GM19035 (cell line): ENCODE data around the gene CT55.
A peak's percentile ranks its signal among the peaks of the same experiment; 100 is the strongest.
"Not testable (repeated sequence)": the region's sequence is repeated elsewhere in the genome, so short reads cannot be mapped to it uniquely, and the experiment has no call there.

Experiments
- ATAC-seq: cut with Tn5 transposase; IDR thresholded peaks from one replicate; pipeline ENCODE4 v1.9.1; 2021; ENCODE audit not compliant: unreplicated experiment

Gene CT55, protein sequence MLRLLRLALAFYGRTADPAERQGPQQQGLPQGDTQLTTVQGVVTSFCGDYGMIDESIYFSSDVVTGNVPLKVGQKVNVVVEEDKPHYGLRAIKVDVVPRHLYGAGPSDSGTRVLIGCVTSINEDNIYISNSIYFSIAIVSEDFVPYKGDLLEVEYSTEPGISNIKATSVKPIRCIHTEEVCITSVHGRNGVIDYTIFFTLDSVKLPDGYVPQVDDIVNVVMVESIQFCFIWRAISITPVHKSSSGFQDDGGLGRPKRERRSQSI

DNA sequence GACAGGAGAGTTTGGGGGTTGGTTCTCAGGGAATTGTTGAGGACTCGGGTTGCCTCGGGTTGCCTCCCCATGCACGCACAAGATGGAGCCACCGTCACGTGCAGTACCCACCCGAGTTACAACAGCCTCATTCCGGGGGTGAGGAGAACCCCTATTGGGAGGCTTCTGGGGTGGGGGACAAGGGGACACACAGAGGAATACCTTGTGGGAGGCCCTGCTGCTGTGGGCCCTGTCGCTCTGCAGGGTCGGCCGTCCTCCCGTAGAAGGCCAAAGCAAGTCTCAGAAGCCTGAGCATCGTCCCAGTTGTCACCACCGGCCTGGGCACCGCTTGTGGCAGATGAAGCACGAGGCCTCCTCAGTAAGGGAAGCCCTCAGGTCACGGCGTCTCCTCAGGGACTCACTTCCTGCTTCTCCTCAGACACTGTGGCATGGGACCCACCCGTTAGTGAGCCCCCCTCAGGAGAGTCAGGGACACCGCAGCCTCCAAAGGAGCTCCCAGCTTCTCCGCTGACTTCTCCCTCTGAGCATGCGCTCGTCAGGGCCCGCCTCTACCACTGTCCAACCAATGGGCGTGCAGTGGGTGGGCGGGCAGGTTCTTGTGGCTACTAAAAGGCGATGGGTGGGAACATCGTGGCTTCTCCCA, at the start of gene CT55:
Gene CT55 (minus strand): TSS at position 522 of the 643 bp plus-strand sequence. CDS start 227 bp downstream, at position 295.
- no peak for ATAC-seq

DNA sequence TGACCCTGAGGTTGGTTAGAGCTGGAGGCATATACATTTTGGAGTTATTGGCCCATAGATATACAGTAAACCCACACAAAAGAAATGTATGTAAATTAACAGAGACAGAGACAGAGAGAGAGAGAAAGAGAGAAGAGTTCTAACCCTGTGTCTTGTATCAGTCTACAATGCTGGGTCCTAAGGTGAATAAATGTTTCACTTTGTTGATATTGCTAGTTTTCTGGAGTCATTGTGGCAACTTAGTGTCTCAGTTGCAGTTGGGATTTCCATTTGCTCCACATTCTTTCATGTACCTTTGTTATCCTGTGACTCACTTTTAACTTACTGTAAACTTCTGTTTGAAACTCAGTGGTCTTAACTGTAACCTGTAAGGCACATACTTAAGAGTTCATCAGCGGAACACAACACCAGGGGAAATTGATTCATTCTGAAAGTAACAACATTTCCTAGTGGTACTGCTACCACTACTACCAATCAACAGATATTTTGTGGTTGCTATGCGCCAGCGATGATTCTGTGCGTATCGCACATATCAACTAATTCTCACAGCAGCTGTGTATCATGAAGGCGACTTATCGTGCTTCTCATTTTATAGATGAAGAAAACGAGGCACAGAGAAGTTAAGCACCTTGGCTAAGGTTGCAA, 42.1 kb upstream of the CT55 start:
- ATAC-seq = no peak

DNA sequence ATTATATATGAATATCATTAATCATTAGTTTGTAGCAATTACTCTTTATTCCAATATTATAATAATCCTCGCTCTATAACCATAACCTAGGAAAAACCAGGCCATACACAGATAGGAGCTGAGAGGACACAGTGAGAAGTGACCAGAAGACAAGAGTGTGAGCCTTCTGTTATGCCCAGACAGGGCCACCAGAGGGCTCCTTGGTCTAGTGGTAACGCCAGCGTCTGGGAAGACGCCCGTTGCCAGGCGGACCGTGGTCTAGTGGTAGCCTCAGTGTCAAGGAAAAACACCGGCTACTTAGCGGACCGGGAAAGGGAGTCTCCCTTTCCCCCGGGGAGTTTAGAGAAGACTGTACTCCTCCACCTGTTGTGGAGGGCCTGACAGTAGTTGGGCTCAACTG, 35.2 kb upstream of the CT55 start:
- not testable (repeated sequence) for ATAC-seq

DNA sequence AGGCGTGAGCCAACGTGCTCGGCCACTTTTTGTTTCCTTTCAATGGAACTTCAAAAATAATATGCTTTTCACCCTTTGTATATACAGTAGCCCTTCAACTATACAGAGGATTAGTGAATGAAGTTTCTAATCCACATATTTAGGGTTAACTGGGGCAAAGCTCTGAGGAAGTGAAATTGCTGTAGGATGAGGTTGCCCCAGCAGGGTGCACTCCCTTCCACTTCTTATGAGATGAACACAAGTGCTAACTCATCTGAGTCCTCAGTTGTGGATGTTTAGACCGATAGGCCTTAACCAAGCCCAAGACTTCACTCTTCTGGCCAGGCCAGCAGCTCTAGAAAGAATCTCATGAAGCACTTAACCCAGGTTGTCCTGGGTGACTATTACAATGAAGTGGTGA, 29.1 kb upstream of the CT55 start:
- no peak for ATAC-seq

DNA sequence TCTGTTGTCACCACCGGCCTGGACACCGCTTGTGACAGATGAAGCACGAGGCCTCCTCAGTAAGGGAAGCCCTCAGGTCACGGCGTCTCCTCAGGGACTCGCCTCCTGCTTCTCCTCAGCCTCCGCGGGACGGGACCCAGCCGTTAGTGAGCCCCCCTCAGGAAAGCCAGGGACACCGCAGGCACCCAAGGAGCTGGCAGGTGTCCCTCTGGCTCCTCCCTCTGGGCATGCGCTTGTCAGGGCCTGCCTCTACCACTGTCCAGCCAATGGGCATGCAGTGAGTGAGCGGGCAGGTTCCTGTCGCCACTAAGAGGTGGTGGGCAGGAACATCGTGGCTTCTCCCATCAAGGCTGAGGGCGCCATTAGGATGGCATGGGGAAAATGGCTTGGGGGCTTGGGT, 23.5 kb upstream of the CT55 start:
- no peak for ATAC-seq

DNA sequence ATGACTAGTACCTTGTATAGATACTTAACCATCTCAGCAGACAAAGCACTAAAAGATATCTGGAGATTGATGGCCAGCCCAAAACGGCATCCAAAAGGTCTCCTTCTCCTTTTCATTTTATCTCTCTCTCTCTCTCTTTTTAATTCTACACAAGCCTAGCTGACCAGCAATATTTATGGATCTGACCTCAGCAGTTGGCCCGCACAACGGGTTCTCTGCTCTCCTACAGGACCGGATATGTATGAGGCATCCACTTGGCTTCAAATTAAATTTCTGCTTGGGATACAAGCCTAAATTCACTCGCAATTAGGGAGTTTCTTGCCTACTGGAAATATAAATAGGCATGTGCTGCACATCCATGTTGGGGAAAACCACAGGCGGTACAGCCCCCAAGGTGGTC, 22.5 kb upstream of the CT55 start:
- ATAC-seq = no peak

DNA sequence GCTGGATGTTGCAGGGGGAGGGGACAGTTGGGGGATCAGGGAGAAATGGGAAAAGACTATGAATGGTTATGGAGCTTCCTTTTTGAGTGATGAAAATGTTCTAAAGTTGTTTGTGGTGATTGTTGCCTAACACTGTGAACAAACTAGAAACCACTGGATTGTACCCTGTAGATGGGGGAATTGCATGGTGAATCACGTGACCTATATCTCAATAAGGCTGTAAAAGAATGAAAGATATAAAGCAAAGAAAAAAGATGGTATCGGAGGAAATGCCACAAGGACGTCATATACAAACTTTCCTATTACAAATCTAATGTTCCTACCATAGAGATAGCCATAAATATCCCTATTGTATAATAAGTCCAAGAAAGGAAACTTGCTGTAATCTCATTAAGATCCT, 20.6 kb upstream of the CT55 start:
- ATAC-seq = no peak

DNA sequence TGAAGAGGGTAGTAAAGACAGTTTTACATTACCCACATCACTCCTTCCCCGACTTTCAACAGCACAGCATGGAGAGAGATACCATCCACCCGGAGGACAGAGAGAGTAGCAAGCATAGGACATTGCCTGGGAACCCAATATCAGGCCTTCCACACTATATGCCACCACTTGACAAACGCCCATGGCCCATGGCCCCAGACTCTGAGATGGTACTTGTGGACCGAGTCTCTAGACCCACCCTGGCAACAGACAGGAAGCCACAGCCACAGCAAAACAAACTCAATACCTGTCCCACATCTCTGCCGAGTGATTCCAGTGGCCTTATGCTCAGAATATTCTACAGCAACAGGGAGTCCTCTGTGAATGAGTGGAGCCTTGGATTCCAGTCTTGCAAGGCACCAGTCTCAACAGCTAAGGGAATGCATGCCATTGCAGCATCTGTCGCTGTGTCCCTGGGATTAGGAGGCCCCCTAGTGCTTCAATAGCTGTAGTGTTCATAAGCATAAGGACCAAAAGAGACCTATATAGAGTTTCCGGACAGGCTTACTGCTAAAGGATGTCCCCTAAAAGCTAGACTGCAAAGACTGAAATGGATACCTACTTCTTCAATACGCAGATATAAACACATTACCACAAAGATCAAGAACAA, 14.7 kb upstream of the CT55 start:
- ATAC-seq = peak; percentile 67

DNA sequence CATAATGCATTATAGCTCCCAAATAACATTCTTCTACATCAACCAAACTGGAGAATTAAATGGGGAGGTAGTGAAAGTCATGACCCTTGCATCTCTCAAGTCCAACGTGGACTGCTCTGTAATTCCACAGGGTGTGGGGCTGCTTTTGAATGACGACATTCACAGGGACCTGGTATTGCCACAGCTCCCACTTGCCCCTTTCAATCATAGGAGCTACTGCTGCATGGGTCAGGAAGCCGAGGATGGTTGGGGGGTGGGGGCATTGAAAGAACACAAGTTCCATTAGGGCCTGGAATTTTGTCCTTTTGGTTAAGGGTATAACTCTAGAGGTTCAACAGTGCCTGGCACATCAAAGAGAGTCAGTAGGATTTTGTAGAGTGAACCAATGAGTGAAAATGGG, 7.4 kb upstream of the CT55 start:
- no peak for ATAC-seq

DNA sequence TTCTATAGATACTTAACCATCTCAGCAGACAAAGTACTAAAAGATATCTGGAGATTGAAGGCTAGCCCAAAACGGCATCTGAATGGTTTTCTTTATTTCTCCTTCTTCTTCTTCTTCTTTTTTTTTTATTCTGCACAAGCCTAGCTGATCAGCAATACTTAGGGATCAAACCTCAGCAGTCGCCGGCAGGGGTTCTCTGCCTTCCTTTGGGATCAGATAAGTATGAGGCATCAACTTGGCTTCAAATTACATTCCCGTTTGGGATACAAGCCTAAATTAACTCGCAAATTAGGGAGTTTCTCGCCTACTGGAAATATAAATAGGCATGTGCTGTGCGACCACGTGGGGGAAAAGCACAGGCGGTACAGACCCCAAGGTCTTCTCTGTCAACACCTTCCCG, 730 bp downstream of the CT55 start:
- ATAC-seq = no peak

DNA sequence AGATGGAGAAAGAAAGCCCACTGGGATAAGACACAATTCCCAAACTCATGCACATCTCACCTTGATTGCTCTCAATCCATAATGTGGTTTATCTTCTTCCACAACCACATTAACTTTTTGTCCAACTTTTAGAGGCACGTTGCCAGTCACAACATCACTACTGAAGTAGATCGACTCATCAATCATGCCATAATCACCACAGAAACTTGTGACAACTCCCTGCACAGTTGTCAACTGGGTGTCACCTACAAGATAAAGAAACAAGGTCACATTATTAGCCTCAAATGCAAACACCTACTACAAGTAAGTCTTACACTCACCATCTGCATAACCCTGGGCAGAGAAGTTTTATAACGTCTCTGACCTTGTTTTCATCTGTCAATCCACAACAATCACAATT, 1.7 kb downstream of the CT55 start:
- not testable (repeated sequence) for ATAC-seq

DNA sequence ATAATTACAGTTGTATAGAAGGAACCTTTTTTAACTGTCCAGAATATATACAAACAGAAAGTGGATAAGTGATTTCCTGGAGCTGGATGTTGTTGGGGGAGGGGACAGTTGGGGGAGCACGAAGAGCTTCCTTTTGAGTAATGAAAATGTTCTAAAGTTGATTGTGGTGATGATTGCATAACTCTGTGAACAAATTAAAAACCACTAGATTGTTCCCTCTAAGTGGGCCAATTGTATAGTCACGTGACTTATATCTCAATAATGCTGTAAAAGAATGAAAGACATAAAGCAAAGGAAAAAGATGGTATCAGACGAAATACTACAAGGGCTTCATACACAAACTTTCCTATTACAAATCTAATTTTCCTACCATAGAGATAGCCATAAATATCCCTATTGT, 2.7 kb downstream of the CT55 start:
- no peak for ATAC-seq

DNA sequence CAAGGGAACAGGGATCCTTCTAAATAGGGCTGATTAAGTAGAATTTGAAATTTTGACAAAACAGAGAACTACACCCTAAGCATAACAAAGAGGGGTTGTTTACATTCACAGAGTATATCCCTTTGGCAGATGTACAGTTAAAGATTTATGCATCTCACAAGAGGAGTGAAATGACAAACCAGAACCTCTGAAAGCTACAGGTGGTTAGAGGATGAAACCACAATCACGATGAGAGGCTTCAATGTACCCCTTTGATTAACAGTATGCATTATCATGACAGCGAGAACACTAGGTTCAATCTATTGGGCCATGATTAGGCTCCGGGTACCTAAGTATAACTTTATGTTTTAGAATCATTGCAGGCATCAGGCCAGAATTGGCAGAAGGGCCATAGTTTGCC, 16.5 kb downstream of the CT55 start:
- ATAC-seq = not testable (repeated sequence)

DNA sequence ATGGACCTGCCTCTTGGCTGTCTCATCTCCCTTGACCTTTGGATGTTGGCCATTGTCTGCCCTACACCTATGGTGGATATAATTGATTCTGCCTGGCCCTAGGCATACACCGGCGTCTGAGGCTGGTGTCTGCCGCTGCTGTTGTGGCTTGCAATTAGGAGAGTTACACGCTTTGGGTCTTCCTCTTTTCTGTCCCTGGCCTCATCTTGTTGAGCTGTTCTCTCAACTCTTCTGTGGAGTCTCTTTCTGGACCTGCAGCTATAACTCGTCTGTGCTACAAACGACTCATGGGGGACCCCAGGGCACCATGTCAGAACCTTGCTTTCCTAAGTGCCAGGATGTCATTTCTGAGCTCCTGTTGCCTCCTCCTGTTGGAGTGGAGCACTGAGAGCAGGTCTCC, 45.1 kb downstream of the CT55 start:
- not testable (repeated sequence) for ATAC-seq

DNA sequence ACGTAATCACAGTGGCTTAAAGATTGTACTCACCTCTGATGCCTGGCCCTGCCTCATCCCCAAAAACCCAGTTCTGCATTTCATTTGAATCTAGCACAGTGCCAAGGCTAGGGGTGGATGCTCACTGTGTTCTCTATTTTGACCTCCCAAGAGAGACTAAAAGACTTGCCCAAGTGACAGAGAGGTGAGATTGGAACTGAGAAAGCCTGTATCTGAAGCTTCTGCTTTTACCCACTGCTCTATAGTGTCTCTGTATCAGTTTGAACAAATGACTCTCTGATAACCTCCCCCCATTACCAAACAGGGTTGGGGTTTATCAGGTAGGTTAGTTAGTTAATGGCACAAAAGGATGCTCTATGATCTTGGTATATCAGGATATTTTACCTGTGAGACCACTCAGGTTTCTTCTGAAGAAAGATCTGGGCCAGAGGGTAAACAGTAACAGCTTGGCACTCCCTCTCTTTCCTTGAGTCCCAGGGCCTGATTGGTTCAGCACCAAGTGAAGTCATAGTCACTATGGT, 51.1 kb downstream of the CT55 start, which contains the start of gene ETDB:
Gene ETDB (minus strand): TSS at position 471 of the 521 bp plus-strand sequence. CDS start 1,265 bp downstream, outside the sequence.
- ATAC-seq = not testable (repeated sequence)

DNA sequence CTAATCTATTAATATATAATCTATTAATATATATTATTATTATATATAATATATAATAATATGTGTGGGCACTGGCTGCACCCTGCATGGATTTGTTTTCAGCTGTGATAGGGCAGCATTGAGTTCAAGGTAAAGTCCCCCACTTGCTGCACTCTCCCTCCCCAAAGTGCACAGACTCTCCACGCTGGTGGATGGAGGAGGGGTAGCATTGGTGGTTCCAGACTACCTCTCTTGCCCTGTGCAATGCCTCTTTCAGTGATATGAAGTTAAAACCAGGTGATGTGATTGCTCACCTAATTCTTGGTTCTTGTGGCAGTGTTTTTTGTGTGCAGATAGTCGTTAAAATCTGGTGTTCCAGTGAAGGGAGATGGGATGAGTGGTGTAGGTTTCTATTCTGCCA, 55.1 kb downstream of the CT55 start:
- not testable (repeated sequence) for ATAC-seq

DNA sequence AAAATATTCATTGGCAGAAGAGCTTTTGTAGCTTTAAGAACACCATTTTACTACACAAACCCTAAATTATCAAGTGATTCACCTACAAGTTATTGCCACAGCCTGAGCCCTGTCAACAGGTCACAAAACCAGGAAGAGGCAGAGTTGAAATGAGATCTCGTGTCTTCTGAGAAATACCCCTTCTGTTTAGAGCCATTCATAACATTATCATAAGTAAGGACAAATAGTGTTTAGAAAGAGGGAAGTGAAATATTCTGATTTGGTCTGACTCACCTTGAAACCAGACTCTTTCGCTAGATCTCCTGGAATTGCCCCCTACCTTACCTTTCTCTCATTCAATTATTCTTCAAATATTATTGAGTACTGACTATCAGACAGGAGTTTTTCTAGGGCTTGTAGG, 56.8 kb downstream of the CT55 start:
- peak; percentile 95 for ATAC-seq

DNA sequence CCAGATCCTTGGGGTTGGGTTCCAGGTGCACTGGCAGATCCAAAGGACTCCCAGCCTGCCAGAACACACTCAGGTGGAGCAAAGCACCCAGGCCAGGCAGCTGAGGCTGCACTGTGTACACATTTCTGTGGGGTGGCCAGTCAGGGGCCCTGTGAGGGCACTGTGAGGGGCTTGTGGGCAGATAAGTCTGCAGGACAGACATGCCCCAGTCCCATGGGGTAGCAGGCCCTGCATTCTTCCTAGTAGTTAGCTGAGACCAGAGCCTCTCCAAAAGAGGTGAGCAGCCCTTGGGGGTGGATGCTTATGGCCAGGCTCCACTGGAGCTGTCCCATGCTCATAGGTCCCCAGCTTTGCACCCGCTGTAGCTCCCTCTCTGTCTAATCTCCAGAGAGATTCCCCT, 58.5 kb downstream of the CT55 start:
- ATAC-seq = no peak

DNA sequence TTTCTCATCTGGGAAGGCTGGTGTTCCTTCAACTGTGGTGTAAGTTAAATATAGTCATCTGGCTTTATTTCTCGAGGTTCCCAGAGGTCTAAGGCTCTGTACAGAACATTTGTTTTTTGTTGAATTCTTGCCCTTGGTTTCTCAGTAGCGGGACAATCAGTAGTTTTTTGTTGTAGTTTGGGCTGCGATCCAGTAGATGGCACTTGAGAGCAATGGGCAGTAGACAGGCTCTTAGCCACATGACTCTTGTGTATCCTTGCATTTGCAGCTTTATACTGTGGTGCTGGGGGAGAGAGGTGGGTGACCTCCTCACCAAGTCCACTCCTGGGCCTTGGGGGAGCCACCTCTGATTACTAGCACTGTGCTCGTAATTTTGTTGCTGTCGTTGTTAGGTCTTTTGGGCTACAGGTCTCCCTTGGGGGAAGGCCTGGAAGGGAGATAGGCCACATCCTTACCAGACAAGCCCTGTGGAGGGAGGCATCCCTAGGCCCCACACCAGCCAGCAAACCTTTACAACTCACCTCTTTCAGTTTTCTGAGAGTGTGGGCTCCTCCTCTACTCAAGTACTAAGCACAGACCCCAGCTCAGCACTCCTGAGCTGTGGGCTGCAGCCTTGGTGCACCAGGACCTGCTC, 59.0 kb downstream of the CT55 start:
- no peak for ATAC-seq

DNA sequence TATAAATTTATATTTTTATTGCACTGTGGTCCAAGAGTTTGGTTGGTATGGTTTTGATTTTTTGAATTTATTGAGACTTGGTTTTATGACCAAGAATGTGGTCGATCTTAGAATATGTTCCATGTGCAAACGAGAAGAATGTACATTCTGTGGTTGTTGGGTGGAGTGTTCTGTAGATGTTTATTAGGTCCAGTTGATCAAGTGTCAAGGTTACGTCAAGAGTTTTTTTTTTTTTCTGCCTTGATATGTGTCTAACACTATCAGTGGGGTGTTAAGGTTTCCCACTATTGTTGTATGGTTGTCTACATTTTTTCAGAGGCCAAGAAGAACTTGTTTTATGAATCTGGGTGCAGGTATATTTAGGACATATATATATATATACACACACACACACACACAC, 61.6 kb downstream of the CT55 start:
- no peak for ATAC-seq
